Measurements from ENCODE around the gene MT1G.
"Not testable (repeated sequence)": the region's sequence is repeated elsewhere in the genome, so short reads cannot be mapped to it uniquely, and the experiment has no call there.

MT1G gene

GRCh38 chr16:56667581-56668571 is at the start of gene MT1G:
TSS of gene MT1G (minus strand) at chr16:56668065. CDS start at chr16:56667993, 72 bp downstream.
- DNase-seq: no peak

GRCh38 chr16:56717532-56717931 is 49.7 kb upstream of the MT1G start:
- DNase-seq: not testable (repeated sequence)

GRCh38 chr16:56716761-56717160 is 48.9 kb upstream of the MT1G start:
- no peak for DNase-seq

GRCh38 chr16:56715126-56715525 is 47.3 kb upstream of the MT1G start:
- DNase-seq: no peak

- no peak for DNase-seq
Observed at GRCh38 chr16:56713794-56714193, 45.9 kb upstream of the MT1G start.

- no peak for DNase-seq
Observed at GRCh38 chr16:56711862-56712261, 44.0 kb upstream of the MT1G start.

- DNase-seq: no peak
Observed at GRCh38 chr16:56710181-56710737, 42.4 kb upstream of the MT1G start.

GRCh38 chr16:56709443-56710040 is 41.7 kb upstream of the MT1G start:
- DNase-seq: no peak

- peak in 1 of 3 experiments; percentile 4 for DNase-seq
Observed at GRCh38 chr16:56708525-56709442, 40.9 kb upstream of the MT1G start.

- DNase-seq: no peak
Observed at GRCh38 chr16:56702836-56703235, 35.0 kb upstream of the MT1G start.

GRCh38 chr16:56701534-56701933 is 33.7 kb upstream of the MT1G start:
- no peak for DNase-seq

- no peak for DNase-seq
Observed at GRCh38 chr16:56700631-56701030, 32.8 kb upstream of the MT1G start.

- no peak for DNase-seq
Observed at GRCh38 chr16:56700195-56700594, 32.3 kb upstream of the MT1G start.

GRCh38 chr16:56697456-56698155 is 29.7 kb upstream of the MT1G start:
- no peak for DNase-seq

GRCh38 chr16:56695246-56695645 is 27.4 kb upstream of the MT1G start:
- DNase-seq: no peak

- DNase-seq: peak in 1 of 3 experiments; percentile 2
Observed at GRCh38 chr16:56691885-56692284, 24.0 kb upstream of the MT1G start.

GRCh38 chr16:56690420-56691122 is 22.7 kb upstream of the MT1G start:
- DNase-seq: no peak

GRCh38 chr16:56689171-56689570 is 21.3 kb upstream of the MT1G start:
- no peak for DNase-seq

GRCh38 chr16:56688762-56689161 is 20.9 kb upstream of the MT1G start:
- DNase-seq: no peak

- DNase-seq: no peak
Observed at GRCh38 chr16:56686758-56687157, 18.9 kb upstream of the MT1G start.

GRCh38 chr16:56684926-56685590 is 17.2 kb upstream of the MT1G start:
- DNase-seq: no peak
